ENCODE measurements around the gene HSPB1. TPM values are rescaled to one million over a fixed set of nuclear protein-coding genes. Genes with fewer than 3 reads are reported as not detected.

Gene HSPB1
- total and polyA plus RNA-seq, 2 of the 13 experiments (the other 11 are each of a cell fraction or from before 2014, with no cell fraction given), result 21.0 to 38.6 TPM

- TF ChIP-seq, protein P1, sequence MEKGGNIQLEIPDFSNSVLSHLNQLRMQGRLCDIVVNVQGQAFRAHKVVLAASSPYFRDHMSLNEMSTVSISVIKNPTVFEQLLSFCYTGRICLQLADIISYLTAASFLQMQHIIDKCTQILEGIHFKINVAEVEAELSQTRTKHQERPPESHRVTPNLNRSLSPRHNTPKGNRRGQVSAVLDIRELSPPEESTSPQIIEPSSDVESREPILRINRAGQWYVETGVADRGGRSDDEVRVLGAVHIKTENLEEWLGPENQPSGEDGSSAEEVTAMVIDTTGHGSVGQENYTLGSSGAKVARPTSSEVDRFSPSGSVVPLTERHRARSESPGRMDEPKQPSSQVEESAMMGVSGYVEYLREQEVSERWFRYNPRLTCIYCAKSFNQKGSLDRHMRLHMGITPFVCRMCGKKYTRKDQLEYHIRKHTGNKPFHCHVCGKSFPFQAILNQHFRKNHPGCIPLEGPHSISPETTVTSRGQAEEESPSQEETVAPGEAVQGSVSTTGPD (CRISPR knock-in tag; IDR thresholded peaks at IDR 0.05), result no peak
- TF ChIP-seq E2F1 (CRISPR knock-in tag; IDR thresholded peaks at IDR 0.05) (peak; percentile 39; the same call in 1 of the 2 replicates), ZNF44 (CRISPR knock-in tag; IDR thresholded peaks at IDR 0.05) (no peak), YEATS2 (CRISPR knock-in tag; IDR thresholded peaks at IDR 0.05; ENCODE audit: borderline replicate concordance) (peak; percentile 53; the same call in 1 of the 2 replicates), ZNF605 (CRISPR knock-in tag; IDR thresholded peaks at IDR 0.05) (no peak; the same call in 1 of the 2 replicates), ELF1 (CRISPR knock-in tag; IDR thresholded peaks at IDR 0.05) (peak; percentile 73), ZNF34 (CRISPR knock-in tag; IDR thresholded peaks at IDR 0.05; ENCODE audit: borderline replicate concordance) (no peak), KDM1A (CRISPR knock-in tag; IDR thresholded peaks at IDR 0.05) (no peak), FOXJ3 (CRISPR knock-in tag; IDR thresholded peaks at IDR 0.05; ENCODE audit: borderline replicate concordance) (no peak), ATF5 (CRISPR knock-in tag; IDR thresholded peaks at IDR 0.05; ENCODE audit: low read depth) (no peak), CHD2 (IDR thresholded peaks at IDR 0.05; ENCODE audit: low read depth, low read length) (no peak), E2F5 (CRISPR knock-in tag; conservative IDR thresholded peaks at IDR 0.05) (no peak), ZBTB3 (CRISPR knock-in tag; IDR thresholded peaks at IDR 0.05; ENCODE audit: borderline replicate concordance, low read depth) (no peak), IKZF1 (IDR thresholded peaks at IDR 0.05) (no peak), RXRA (CRISPR knock-in tag; IDR thresholded peaks at IDR 0.05) (0 out of 2 replicates have a peak, but pooled peaks have one; percentile 24), ZNF737 (CRISPR knock-in tag; IDR thresholded peaks at IDR 0.05; ENCODE audit: borderline replicate concordance) (no peak), TRIM22 (IDR thresholded peaks at IDR 0.05) (no peak), FOXP1 (IDR thresholded peaks at IDR 0.05) (no peak), FOXP1 (CRISPR knock-in tag; IDR thresholded peaks at IDR 0.05) (no peak), ZNF101 (CRISPR knock-in tag; IDR thresholded peaks at IDR 0.05; ENCODE audit: borderline replicate concordance, low read depth) (no peak), ZNF773 (CRISPR knock-in tag; IDR thresholded peaks at IDR 0.05; ENCODE audit: borderline replicate concordance) (no peak), ZNF549 (CRISPR knock-in tag; IDR thresholded peaks at IDR 0.05) (no peak)
- TF ChIP-seq, protein P2, sequence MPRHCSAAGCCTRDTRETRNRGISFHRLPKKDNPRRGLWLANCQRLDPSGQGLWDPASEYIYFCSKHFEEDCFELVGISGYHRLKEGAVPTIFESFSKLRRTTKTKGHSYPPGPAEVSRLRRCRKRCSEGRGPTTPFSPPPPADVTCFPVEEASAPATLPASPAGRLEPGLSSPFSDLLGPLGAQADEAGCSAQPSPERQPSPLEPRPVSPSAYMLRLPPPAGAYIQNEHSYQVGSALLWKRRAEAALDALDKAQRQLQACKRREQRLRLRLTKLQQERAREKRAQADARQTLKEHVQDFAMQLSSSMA (CRISPR knock-in tag; IDR thresholded peaks at IDR 0.05), result no peak
- TF ChIP-seq, protein P3, sequence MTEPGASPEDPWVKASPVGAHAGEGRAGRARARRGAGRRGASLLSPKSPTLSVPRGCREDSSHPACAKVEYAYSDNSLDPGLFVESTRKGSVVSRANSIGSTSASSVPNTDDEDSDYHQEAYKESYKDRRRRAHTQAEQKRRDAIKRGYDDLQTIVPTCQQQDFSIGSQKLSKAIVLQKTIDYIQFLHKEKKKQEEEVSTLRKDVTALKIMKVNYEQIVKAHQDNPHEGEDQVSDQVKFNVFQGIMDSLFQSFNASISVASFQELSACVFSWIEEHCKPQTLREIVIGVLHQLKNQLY (CRISPR knock-in tag; IDR thresholded peaks at IDR 0.05), result no peak
These were observed 1.0 kb downstream of the HSPB1 start (continued) for GRCh38 chr7:76303202-76304147.

All from HepG2 (cell line).